Naive thymus-derived CD4-positive, alpha-beta T cell (primary cell): ENCODE measurements around the gene INTS3. TPM values are rescaled to one million over a fixed set of nuclear protein-coding genes. Genes with fewer than 3 reads are reported as not detected.

Experiments
- ATAC-seq: fragments of 150-1000 bp; cut with Tn5 transposase; 2 replicates; pipeline ENCODE4 v1.10.0; 2021; ENCODE audit warnings: mild to moderate bottlenecking, moderate library complexity
- CTCF ChIA-PET: fragments of 350-600 bp; sonication (Branson Sonifier 250); formaldehyde crosslinking; loops from one replicate; lab custom pipeline; 2021; ENCODE audit warnings: antibody characterized with exemption; lab: Charles Lee
- POLR2A ChIA-PET: fragments of 350-600 bp; sonication (Branson Sonifier 250); formaldehyde crosslinking; loops from one replicate; lab custom pipeline; 2021; ENCODE audit warnings: antibody characterized with exemption, inconsistent platforms; lab: Charles Lee
- DNase-seq, 9 donors: peaks; one replicate each; pipeline versions ENCODE4 v3.0.0 to v3.0.0-alpha.2; 2020 to 2022; ENCODE audit warnings: mixed read lengths in 1 of 9
- H3K27ac ChIP-seq: one replicate; pipeline ENCODE4 v1.7.0; 2013; ENCODE audit warnings: mild to moderate bottlenecking, low read depth, low read length, moderate library complexity
- H3K27me3 ChIP-seq, 2 donors: one replicate each; pipeline ENCODE4 v1.7.0; 2013; ENCODE audit warnings: low read length in 2 of 2, mild to moderate bottlenecking in 2 of 2, moderate library complexity in 2 of 2; ENCODE audit not compliant: control insufficient read depth in 2 of 2, insufficient read depth in 2 of 2
- H3K36me3 ChIP-seq, 3 experiments: 1 replicate in 2 of 3; 2 replicates in 1 of 3; pipeline ENCODE4 v1.7.0; 2013; ENCODE audit warnings: low read length in 3 of 3, mild to moderate bottlenecking in 3 of 3, moderate library complexity in 1 of 3; ENCODE audit not compliant: insufficient read depth in 3 of 3, control insufficient read depth in 2 of 3
- H3K4me1 ChIP-seq, 2 donors: one replicate each; pipeline ENCODE4 v1.7.0; 2013; ENCODE audit warnings: low read length in 2 of 2, mild to moderate bottlenecking in 2 of 2, moderate library complexity in 1 of 2; ENCODE audit not compliant: control insufficient read depth in 2 of 2, insufficient read depth in 2 of 2
- H3K4me3 ChIP-seq: 2 replicates; pipeline ENCODE4 v1.7.0; 2013; ENCODE audit warnings: mild to moderate bottlenecking, low read length
- H3K9me3 ChIP-seq, 3 experiments: 1 replicate in 2 of 3; 2 replicates in 1 of 3; pipeline ENCODE4 v1.7.0; 2013; ENCODE audit warnings: low read length in 3 of 3; ENCODE audit not compliant: control insufficient read depth in 2 of 3
- H3K27ac Mint-ChIP-seq, 9 donors: one replicate each; pipeline ENCODE4 v1.8.0; 2020 to 2022; ENCODE audit warnings: mixed read lengths in 9 of 9, mild to moderate bottlenecking in 8 of 9, moderate library complexity in 5 of 9, inconsistent platforms in 2 of 9
- H3K27me3 Mint-ChIP-seq, 5 donors: one replicate each; pipeline ENCODE4 v1.8.0; 2021 to 2022; ENCODE audit warnings: mixed read lengths in 5 of 5, mild to moderate bottlenecking in 1 of 5
- H3K36me3 Mint-ChIP-seq, 5 donors: one replicate each; pipeline ENCODE4 v1.8.0; 2020 to 2022; ENCODE audit warnings: mixed read lengths in 5 of 5, mild to moderate bottlenecking in 3 of 5, inconsistent platforms in 1 of 5
- H3K4me1 Mint-ChIP-seq, 7 donors: one replicate each; pipeline ENCODE4 v1.8.0; 2020 to 2022; ENCODE audit warnings: mixed read lengths in 7 of 7, mild to moderate bottlenecking in 3 of 7, inconsistent platforms in 1 of 7
- H3K4me3 Mint-ChIP-seq, 10 donors: one replicate each; pipeline ENCODE4 v1.8.0; 2020 to 2022; ENCODE audit warnings: mild to moderate bottlenecking in 10 of 10, mixed read lengths in 10 of 10, moderate library complexity in 6 of 10, inconsistent platforms in 2 of 10
- H3K9me3 Mint-ChIP-seq, 11 donors: one replicate each; pipeline ENCODE4 v1.8.0; 2020 to 2022; ENCODE audit warnings: mixed read lengths in 11 of 11, mild to moderate bottlenecking in 4 of 11, inconsistent platforms in 1 of 11, moderate library complexity in 1 of 11
- intact Hi-C, 2 donors: fragments of 100-400 bp; cut with micrococcal nuclease; formaldehyde crosslinking; loops; one replicate each; pipeline ENCODE4 v1.15.1; 2023
- polyA plus RNA-seq, 2 donors: library from polyadenylated mRNA; unstranded; fragments of 300-500 nt; fragmentation: Illumina TruSeq; gene quantifications; one replicate each; pipeline ENCODE4 v1.2.3, GENCODE V29; 2021
- total RNA-seq, 6 experiments: library from RNA in 5 of 6; stranded (reverse) in 5 of 6; gene quantifications; 1 replicate in 5 of 6; 2 replicates in 1 of 6; pipeline ENCODE4 v1.2.3 and lab custom pipeline; 2021 to 2026

Gene INTS3
- total and polyA plus RNA-seq, 7 experiments from 2014 or later: 9.5 to 68.1 (median 54.3) TPM

GRCh38 chr1:153791648-153792253, 63.9 kb downstream of the INTS3 start:
- intact Hi-C loops: loop anchor here in 1 of 2 donors (1.0 to 2.0 kb wide), 2 partner anchors 8 to 481 kb away; partner anchors contain the start of gene HAX1
- Histone ChIP-seq H3K27me3 (no peaks in the 10 kb centered on the region), H3K4me1 (peaks cover 0 to 2% of the 10 kb centered on the region in 2 donors), H3K9me3 (no peaks in the 10 kb centered on the region), H3K27ac (no peak overlapping the region), H3K36me3 (no peaks in the 10 kb centered on the region), H3K4me3 (no peak overlapping the region)
- H3K4me3 Mint-ChIP-seq: peak overlapping the region in 1 of 10 donors; percentile 70
- ChIA-PET CTCF (interaction anchor here (0.6 to 0.7 kb wide), 3 partner anchors 192 to 208 kb away, joined by 3 to 5 read pairs (median 5); no protein-coding TSS in a partner anchor), POLR2A (interaction anchor here (0.6 to 1.0 kb wide), 2 partner anchors 153 to 175 kb away, joined by 3 to 4 read pairs; no protein-coding TSS in a partner anchor)
- peaks cover 0 to 8% (median 6%) of the 10 kb centered on the region in 5 donors for H3K27me3 Mint-ChIP-seq
- H3K27ac Mint-ChIP-seq: peak overlapping the region in 1 of 9 donors; percentile 84
- no peaks in the 10 kb centered on the region for H3K9me3 Mint-ChIP-seq
- ATAC-seq (peak; percentile 28), DNase-seq (peak in 1 of 9 donors; percentile 46)
- H3K36me3 Mint-ChIP-seq: peaks cover 0 to 3% (median 0%) of the 10 kb centered on the region in 5 donors
- peaks cover 0 to 34% (median 21%) of the 10 kb centered on the region in 7 donors for H3K4me1 Mint-ChIP-seq

GRCh38 chr1:153792631-153793041, 64.8 kb downstream of the INTS3 start:
- Histone ChIP-seq H3K27me3 (no peaks in the 10 kb centered on the region), H3K4me3 (no peak overlapping the region), H3K27ac (no peak overlapping the region), H3K36me3 (no peaks in the 10 kb centered on the region), H3K9me3 (no peaks in the 10 kb centered on the region), H3K4me1 (peaks cover 0 to 6% of the 10 kb centered on the region in 2 donors)
- POLR2A ChIA-PET: interaction anchor here (1.4 kb wide), 1 partner anchor 198 kb away, joined by 4 read pairs; no protein-coding TSS in a partner anchor
- no peak overlapping the region for H3K27ac Mint-ChIP-seq
- DNase-seq (no peak), ATAC-seq (no peak)
- H3K27me3 Mint-ChIP-seq: peaks cover 0 to 8% (median 6%) of the 10 kb centered on the region in 5 donors
- CTCF ChIA-PET: interaction anchor here (0.6 to 1.7 kb wide), 4 partner anchors 9 to 207 kb away, joined by 3 to 5 read pairs (median 4); partner anchors contain the start of gene RAB13
- H3K4me1 Mint-ChIP-seq: peaks cover 0 to 41% (median 27%) of the 10 kb centered on the region in 7 donors
- H3K4me3 Mint-ChIP-seq: no peak overlapping the region
- H3K36me3 Mint-ChIP-seq: peaks cover 0 to 3% (median 0%) of the 10 kb centered on the region in 5 donors
- intact Hi-C loops: no loop called here
- H3K9me3 Mint-ChIP-seq: no peaks in the 10 kb centered on the region

- no peaks in the 10 kb centered on the region for H3K9me3 ChIP-seq
- H3K4me3 Mint-ChIP-seq: no peak overlapping the region
- intact Hi-C loops: no loop called here
- ChIA-PET CTCF (interaction anchor here (0.6 to 1.7 kb wide), 3 partner anchors 8 to 192 kb away, joined by 3 to 4 read pairs (median 4); partner anchors contain the start of gene RAB13), POLR2A (interaction anchor here (0.6 to 1.4 kb wide), 4 partner anchors 12 to 1282 kb away, joined by 3 to 4 read pairs (median 3); no protein-coding TSS in a partner anchor)
- peaks cover 1 to 41% (median 24%) of the 10 kb centered on the region in 7 donors for H3K4me1 Mint-ChIP-seq
- H3K36me3 Mint-ChIP-seq: peaks cover 0 to 3% (median 0%) of the 10 kb centered on the region in 5 donors
- no peaks in the 10 kb centered on the region for H3K9me3 Mint-ChIP-seq
- peak overlapping the region in 1 of 9 donors; percentile 52 for H3K27ac Mint-ChIP-seq
- no peaks in the 10 kb centered on the region for H3K27me3 ChIP-seq
- H3K4me3 ChIP-seq: no peak overlapping the region
- no peaks in the 10 kb centered on the region for H3K36me3 ChIP-seq
- H3K27ac ChIP-seq: no peak overlapping the region
- peaks cover 0 to 5% (median 2%) of the 10 kb centered on the region in 5 donors for H3K27me3 Mint-ChIP-seq
- no peak for ATAC-seq
- peaks cover 0 to 6% of the 10 kb centered on the region in 2 donors for H3K4me1 ChIP-seq
- no peak for DNase-seq
Measured at GRCh38 chr1:153793261-153793972, 65.6 kb downstream of the INTS3 start.

- no peaks in the 10 kb centered on the region for H3K9me3 ChIP-seq
- no peak overlapping the region for H3K27ac ChIP-seq
- H3K4me1 ChIP-seq: peaks cover 0 to 6% of the 10 kb centered on the region in 2 donors
- ATAC-seq: no peak
- H3K36me3 ChIP-seq: no peaks in the 10 kb centered on the region
- CTCF ChIA-PET: interaction anchor here (1.7 to 5.7 kb wide), 2 partner anchors 192 to 194 kb away, joined by 4 to 84 read pairs; partner anchors contain the start of genes RAB13 and RPS27
- Mint-ChIP-seq H3K9me3 (no peaks in the 10 kb centered on the region), H3K4me1 (peaks cover 4 to 37% (median 22%) of the 10 kb centered on the region in 7 donors), H3K27ac (peak overlapping the region in 1 of 9 donors; percentile 38), H3K27me3 (peaks cover 0 to 5% (median 0%) of the 10 kb centered on the region in 5 donors), H3K36me3 (no peaks in the 10 kb centered on the region), H3K4me3 (no peak overlapping the region)
- H3K27me3 ChIP-seq: no peaks in the 10 kb centered on the region
- POLR2A ChIA-PET: interaction anchor here (0.9 to 1.0 kb wide), 2 partner anchors 193 to 197 kb away, joined by 3 to 4 read pairs; partner anchors contain the start of gene RPS27
- intact Hi-C loops: no loop called here
- H3K4me3 ChIP-seq: no peak overlapping the region
- no peak for DNase-seq
Measured at GRCh38 chr1:153793973-153794615, 66.2 kb downstream of the INTS3 start.

GRCh38 chr1:153794624-153795329, 66.9 kb downstream of the INTS3 start:
- POLR2A ChIA-PET: interaction anchor here (0.9 to 1.0 kb wide), 2 partner anchors 192 to 196 kb away, joined by 3 to 4 read pairs; partner anchors contain the start of gene RPS27
- no peak overlapping the region for H3K4me3 Mint-ChIP-seq
- H3K4me1 Mint-ChIP-seq: peaks cover 4 to 33% (median 17%) of the 10 kb centered on the region in 7 donors
- no peaks in the 10 kb centered on the region for H3K36me3 Mint-ChIP-seq
- H3K4me1 ChIP-seq: peaks cover 0 to 6% of the 10 kb centered on the region in 2 donors
- DNase-seq: no peak
- peaks cover 0 to 5% (median 0%) of the 10 kb centered on the region in 5 donors for H3K27me3 Mint-ChIP-seq
- no peaks in the 10 kb centered on the region for H3K36me3 ChIP-seq
- intact Hi-C loops: no loop called here
- CTCF ChIA-PET: interaction anchor here (2.3 to 5.7 kb wide), 2 partner anchors 151 to 193 kb away, joined by 8 to 84 read pairs; partner anchors contain the start of genes DENND4B, RAB13 and RPS27
- no peak overlapping the region for H3K4me3 ChIP-seq
- H3K27ac Mint-ChIP-seq: peak overlapping the region in 2 of 9 donors; percentile 6 to 12
- ATAC-seq: no peak
- H3K9me3 ChIP-seq: no peaks in the 10 kb centered on the region
- H3K27ac ChIP-seq: no peak overlapping the region
- H3K9me3 Mint-ChIP-seq: no peaks in the 10 kb centered on the region
- H3K27me3 ChIP-seq: no peaks in the 10 kb centered on the region
